Measurements from ENCODE around the gene BAHCC1.

DNA sequence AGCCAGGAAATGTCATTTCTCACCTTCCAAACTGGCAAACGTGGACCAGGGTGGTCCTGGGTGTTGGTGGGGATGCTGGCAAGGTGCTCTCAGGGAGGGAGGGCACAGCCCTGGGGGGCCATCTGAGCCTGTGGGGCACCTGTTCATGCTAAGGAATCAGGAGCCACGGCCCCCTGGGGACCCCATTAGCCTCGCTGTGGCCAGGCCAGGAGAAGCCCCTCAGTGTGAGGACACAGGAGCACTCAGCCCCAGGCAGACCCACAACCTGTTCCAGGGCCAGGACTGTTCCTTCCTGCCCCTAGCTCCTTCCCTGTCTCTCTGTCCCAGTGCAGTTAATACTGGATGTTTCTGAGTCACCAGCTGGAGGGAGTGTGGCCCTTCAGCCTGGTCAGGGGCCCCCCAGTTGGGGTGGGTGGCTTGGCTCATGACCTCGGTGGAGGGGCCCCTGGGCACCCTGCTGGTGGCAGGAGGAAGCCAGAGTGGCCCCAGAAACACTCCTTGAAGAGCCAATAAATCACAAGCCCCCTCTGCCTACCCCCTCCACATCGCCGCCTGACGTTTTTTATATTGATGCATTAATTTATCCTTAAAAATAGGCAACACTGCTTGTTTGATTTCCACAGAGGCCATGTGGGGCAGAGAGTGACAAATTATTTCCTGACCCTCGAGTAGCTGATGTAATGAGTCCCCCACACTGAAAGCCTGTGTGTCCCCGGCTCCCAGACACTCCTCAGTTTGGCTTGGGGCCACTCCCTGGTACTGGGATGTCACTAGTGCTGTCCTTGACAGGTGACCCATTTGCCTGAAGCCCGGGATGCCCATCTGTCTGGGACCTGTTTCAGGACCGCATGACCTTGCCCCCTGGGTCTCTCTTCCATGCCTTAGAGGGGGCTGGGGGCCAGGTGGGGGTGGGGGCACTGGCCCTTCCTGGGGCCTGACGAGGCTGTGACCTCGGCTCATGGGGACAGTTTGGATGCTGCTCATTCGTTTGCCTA is 95.0 kb downstream of the BAHCC1 start:
- TF ChIP-seq SP1 (CRISPR knock-in tag; IDR thresholded peaks at IDR 0.05) (no peak), POLR2A (conservative IDR thresholded peaks at IDR 0.05) (no peak), ESRRA (IDR thresholded peaks at IDR 0.05; ENCODE audit: borderline replicate concordance, low read depth) (no peak), HMG20B (CRISPR knock-in tag; IDR thresholded peaks at IDR 0.05) (no peak), BCL6 (CRISPR knock-in tag; IDR thresholded peaks at IDR 0.05) (no peak), NR2C1 (IDR thresholded peaks at IDR 0.05) (no peak), NR2C1 (tag; IDR thresholded peaks at IDR 0.05) (no peak)
- TF ChIP-seq, protein P1, sequence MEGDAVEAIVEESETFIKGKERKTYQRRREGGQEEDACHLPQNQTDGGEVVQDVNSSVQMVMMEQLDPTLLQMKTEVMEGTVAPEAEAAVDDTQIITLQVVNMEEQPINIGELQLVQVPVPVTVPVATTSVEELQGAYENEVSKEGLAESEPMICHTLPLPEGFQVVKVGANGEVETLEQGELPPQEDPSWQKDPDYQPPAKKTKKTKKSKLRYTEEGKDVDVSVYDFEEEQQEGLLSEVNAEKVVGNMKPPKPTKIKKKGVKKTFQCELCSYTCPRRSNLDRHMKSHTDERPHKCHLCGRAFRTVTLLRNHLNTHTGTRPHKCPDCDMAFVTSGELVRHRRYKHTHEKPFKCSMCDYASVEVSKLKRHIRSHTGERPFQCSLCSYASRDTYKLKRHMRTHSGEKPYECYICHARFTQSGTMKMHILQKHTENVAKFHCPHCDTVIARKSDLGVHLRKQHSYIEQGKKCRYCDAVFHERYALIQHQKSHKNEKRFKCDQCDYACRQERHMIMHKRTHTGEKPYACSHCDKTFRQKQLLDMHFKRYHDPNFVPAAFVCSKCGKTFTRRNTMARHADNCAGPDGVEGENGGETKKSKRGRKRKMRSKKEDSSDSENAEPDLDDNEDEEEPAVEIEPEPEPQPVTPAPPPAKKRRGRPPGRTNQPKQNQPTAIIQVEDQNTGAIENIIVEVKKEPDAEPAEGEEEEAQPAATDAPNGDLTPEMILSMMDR (IDR thresholded peaks at IDR 0.05 in 2 of 3, conservative IDR thresholded peaks at IDR 0.05 in 1 of 3; ENCODE audit: insufficient read depth in 2 of 3, low read depth in 1 of 3, low read length in 3 of 3): no peak
- TF ChIP-seq, protein P2, sequence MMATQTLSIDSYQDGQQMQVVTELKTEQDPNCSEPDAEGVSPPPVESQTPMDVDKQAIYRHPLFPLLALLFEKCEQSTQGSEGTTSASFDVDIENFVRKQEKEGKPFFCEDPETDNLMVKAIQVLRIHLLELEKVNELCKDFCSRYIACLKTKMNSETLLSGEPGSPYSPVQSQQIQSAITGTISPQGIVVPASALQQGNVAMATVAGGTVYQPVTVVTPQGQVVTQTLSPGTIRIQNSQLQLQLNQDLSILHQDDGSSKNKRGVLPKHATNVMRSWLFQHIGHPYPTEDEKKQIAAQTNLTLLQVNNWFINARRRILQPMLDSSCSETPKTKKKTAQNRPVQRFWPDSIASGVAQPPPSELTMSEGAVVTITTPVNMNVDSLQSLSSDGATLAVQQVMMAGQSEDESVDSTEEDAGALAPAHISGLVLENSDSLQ (IDR thresholded peaks at IDR 0.05): no peak
- TF ChIP-seq, protein P3, sequence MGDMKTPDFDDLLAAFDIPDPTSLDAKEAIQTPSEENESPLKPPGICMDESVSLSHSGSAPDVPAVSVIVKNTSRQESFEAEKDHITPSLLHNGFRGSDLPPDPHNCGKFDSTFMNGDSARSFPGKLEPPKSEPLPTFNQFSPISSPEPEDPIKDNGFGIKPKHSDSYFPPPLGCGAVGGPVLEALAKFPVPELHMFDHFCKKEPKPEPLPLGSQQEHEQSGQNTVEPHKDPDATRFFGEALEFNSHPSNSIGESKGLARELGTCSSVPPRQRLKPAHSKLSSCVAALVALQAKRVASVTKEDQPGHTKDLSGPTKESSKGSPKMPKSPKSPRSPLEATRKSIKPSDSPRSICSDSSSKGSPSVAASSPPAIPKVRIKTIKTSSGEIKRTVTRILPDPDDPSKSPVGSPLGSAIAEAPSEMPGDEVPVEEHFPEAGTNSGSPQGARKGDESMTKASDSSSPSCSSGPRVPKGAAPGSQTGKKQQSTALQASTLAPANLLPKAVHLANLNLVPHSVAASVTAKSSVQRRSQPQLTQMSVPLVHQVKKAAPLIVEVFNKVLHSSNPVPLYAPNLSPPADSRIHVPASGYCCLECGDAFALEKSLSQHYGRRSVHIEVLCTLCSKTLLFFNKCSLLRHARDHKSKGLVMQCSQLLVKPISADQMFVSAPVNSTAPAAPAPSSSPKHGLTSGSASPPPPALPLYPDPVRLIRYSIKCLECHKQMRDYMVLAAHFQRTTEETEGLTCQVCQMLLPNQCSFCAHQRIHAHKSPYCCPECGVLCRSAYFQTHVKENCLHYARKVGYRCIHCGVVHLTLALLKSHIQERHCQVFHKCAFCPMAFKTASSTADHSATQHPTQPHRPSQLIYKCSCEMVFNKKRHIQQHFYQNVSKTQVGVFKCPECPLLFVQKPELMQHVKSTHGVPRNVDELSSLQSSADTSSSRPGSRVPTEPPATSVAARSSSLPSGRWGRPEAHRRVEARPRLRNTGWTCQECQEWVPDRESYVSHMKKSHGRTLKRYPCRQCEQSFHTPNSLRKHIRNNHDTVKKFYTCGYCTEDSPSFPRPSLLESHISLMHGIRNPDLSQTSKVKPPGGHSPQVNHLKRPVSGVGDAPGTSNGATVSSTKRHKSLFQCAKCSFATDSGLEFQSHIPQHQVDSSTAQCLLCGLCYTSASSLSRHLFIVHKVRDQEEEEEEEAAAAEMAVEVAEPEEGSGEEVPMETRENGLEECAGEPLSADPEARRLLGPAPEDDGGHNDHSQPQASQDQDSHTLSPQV (IDR thresholded peaks at IDR 0.05): no peak
